ENCODE data around the gene TTC28.
"Not testable (repeated sequence)": the region's sequence is repeated elsewhere in the genome, so short reads cannot be mapped to it uniquely, and the experiment has no call there.

Gene TTC28

GRCh38 chr22:28604966-28605761, 74.5 kb downstream of the TTC28 start:
- in situ Hi-C loops (cut with MboI; ENCODE audit: low sequenced_read_pairs): no loop called here

GRCh38 chr22:28601915-28602314, 77.7 kb downstream of the TTC28 start:
- in situ Hi-C loops (cut with MboI; ENCODE audit: low sequenced_read_pairs): no loop called here

GRCh38 chr22:28600546-28601143, 79.0 kb downstream of the TTC28 start:
- in situ Hi-C loops (cut with MboI; ENCODE audit: low sequenced_read_pairs): no loop called here

GRCh38 chr22:28599693-28600092, 79.9 kb downstream of the TTC28 start:
- in situ Hi-C loops (cut with MboI; ENCODE audit: low sequenced_read_pairs): no loop called here

- in situ Hi-C loops (cut with MboI; ENCODE audit: low sequenced_read_pairs): no loop called here
These were observed 82.0 kb downstream of the TTC28 start for GRCh38 chr22:28597665-28598064.

- in situ Hi-C loops (cut with MboI; ENCODE audit: low sequenced_read_pairs): no loop called here
These were observed 84.7 kb downstream of the TTC28 start for GRCh38 chr22:28594797-28595462.

- in situ Hi-C loops (cut with MboI; ENCODE audit: low sequenced_read_pairs): no loop called here
These were observed 85.4 kb downstream of the TTC28 start for GRCh38 chr22:28594076-28594796.

- in situ Hi-C loops (cut with MboI; ENCODE audit: low sequenced_read_pairs): no loop called here
These were observed 86.3 kb downstream of the TTC28 start for GRCh38 chr22:28593299-28593698.

GRCh38 chr22:28589102-28589750, 90.4 kb downstream of the TTC28 start:
- in situ Hi-C loops (cut with MboI; ENCODE audit: low sequenced_read_pairs): no loop called here

- in situ Hi-C loops (cut with MboI; ENCODE audit: low sequenced_read_pairs): no loop called here
These were observed 94.3 kb downstream of the TTC28 start for GRCh38 chr22:28585324-28585723.

- in situ Hi-C loops (cut with MboI; ENCODE audit: low sequenced_read_pairs): no loop called here
These were observed 96.8 kb downstream of the TTC28 start for GRCh38 chr22:28582806-28583205.

GRCh38 chr22:28581016-28581415, 98.6 kb downstream of the TTC28 start:
- in situ Hi-C loops (cut with MboI; ENCODE audit: low sequenced_read_pairs): no loop called here

- in situ Hi-C loops (cut with MboI; ENCODE audit: low sequenced_read_pairs): no loop called here
These were observed 103.5 kb downstream of the TTC28 start for GRCh38 chr22:28576162-28576561.

- in situ Hi-C loops (cut with MboI; ENCODE audit: low sequenced_read_pairs): no loop called here
These were observed 105.4 kb downstream of the TTC28 start for GRCh38 chr22:28574159-28574788.

GRCh38 chr22:28570696-28571373, 108.8 kb downstream of the TTC28 start:
- in situ Hi-C loops (cut with MboI; ENCODE audit: low sequenced_read_pairs): no loop called here

GRCh38 chr22:28568974-28569373, 110.7 kb downstream of the TTC28 start:
- in situ Hi-C loops (cut with MboI; ENCODE audit: low sequenced_read_pairs): not testable (repeated sequence)

- in situ Hi-C loops (cut with MboI; ENCODE audit: low sequenced_read_pairs): no loop called here
These were observed 111.5 kb downstream of the TTC28 start for GRCh38 chr22:28568099-28568498.

- in situ Hi-C loops (cut with MboI; ENCODE audit: low sequenced_read_pairs): not testable (repeated sequence)
These were observed 112.6 kb downstream of the TTC28 start for GRCh38 chr22:28566920-28567499.

GRCh38 chr22:28563636-28564035, 116.0 kb downstream of the TTC28 start:
- in situ Hi-C loops (cut with MboI; ENCODE audit: low sequenced_read_pairs): no loop called here
